Measurements from ENCODE around the gene LGALS7B.
A peak's percentile ranks its signal among the peaks of the same experiment; 100 is the strongest.
"Not testable (repeated sequence)": the region's sequence is repeated elsewhere in the genome, so short reads cannot be mapped to it uniquely, and the experiment has no call there.

The LGALS7B gene

DNA sequence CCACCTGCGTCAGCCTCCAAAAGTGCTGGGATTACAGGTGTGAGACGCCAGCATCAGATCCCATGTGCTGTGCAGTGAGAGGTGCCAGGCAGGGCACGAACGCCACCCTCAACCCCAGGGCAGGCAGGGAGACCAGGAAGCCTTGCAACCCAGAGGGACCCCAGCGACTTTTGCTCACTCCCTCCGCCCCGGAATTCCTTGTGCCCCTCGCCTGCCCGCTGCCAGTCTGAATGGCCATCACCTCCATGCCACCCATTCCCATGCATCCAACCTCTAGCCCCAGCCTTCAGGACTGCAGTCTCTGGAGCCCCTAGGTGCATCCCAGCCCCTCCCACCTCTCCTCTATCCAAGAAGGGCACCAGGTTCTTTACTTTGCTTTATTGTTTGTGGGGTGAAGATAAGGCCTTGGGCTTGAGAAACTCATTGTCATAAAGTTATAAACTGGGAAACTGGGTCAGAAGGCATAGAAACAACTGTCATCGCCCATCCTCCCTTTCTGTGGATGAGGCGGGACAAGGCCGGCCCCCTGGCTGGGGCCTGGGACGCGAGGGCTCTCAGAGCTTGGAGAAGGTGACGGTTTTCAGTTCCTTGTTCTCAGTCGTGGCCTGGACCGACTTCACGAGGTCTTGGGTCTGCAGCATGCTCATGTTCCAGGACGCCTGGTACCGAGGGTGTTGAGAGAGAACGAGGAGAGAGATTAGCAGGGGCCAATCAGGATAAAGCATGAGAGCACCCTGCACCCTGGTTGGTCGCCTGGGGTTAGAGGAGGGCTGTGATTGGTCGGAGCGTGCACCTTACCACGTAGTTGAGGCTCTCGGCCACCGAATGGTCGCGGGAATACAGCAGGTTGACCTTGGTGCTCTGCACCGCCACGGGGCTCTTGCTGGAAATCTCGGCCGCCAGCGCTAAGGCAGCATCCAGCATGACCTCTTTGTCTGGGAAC lies 26.3 kb downstream of the LGALS7B start:
- ATAC-seq (no peak), DNase-seq (no peak)
- Mint-ChIP-seq H3K27ac (no peak overlapping the region), H3K4me3 (no peak overlapping the region), H3K4me1 (peaks cover 2% of the 10 kb centered on the region), H3K36me3 (ENCODE audit: low read depth) (peaks cover 7% of the 10 kb centered on the region), H3K9me3 (no peaks in the 10 kb centered on the region), H3K27me3 (no peaks in the 10 kb centered on the region)

DNA sequence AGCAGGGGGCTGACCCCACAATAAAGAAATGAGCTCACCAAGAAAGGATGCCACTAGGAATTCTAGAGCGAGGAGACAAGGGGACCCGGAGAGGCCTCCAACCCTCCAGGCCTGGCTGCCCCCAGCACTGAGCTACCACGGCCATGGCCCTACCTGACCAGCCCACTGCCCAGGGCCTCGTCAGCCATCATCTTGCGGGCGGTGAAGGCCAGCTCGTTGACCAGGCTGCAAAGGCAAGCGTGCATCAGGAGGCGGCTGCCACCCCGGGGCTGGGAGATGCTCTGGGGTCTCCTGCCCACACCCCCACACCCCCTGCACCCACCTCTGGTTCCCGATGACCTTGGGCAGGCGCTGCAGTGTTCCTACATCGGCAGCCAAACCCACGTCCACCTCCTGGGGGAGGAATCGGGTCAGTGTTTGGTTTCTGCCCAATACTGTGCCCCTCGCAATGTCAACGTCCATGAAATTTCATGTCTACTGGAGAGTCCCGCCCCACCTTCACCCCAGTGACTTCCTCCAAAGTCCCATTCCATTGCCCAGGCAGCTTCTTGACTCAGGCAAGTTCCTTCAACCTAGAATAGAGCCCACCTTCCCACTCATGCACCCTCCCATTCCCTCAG lies 27.2 kb downstream of the LGALS7B start:
- DNase-seq, result no peak
- Mint-ChIP-seq H3K9me3 (no peaks in the 10 kb centered on the region), H3K36me3 (ENCODE audit: low read depth) (peaks cover 7% of the 10 kb centered on the region), H3K27me3 (no peaks in the 10 kb centered on the region), H3K4me3 (no peak overlapping the region), H3K27ac (no peak overlapping the region), H3K4me1 (peaks cover 2% of the 10 kb centered on the region)
- ATAC-seq, result no peak

DNA sequence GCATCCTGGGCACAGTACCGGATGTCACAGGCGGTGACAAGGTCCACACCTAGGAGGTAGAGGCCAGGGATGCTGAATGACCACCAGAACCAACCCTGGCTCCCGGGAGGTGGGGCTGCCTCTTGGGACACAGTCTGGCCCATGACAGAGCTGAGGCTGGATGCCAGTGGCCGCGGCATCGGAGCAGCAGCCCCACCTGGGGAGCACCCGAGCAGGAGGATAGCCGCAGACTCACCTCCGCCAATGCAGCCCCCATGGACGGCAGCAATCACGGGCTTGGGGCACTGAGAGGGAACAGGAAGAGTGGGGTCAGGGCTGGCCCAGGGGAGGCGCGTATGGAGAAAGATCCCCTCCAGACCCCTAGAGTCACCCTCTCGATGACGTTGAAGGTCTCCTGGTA lies 28.1 kb downstream of the LGALS7B start:
- no peak overlapping the region for H3K27ac Mint-ChIP-seq
- no peak for ATAC-seq
- H3K27me3 Mint-ChIP-seq, result no peaks in the 10 kb centered on the region
- no peak overlapping the region for H3K4me3 Mint-ChIP-seq
- peaks cover 2% of the 10 kb centered on the region for H3K4me1 Mint-ChIP-seq
- DNase-seq, result no peak
- H3K9me3 Mint-ChIP-seq, result no peaks in the 10 kb centered on the region
- peaks cover 11% of the 10 kb centered on the region for H3K36me3 Mint-ChIP-seq (ENCODE audit: low read depth)

DNA sequence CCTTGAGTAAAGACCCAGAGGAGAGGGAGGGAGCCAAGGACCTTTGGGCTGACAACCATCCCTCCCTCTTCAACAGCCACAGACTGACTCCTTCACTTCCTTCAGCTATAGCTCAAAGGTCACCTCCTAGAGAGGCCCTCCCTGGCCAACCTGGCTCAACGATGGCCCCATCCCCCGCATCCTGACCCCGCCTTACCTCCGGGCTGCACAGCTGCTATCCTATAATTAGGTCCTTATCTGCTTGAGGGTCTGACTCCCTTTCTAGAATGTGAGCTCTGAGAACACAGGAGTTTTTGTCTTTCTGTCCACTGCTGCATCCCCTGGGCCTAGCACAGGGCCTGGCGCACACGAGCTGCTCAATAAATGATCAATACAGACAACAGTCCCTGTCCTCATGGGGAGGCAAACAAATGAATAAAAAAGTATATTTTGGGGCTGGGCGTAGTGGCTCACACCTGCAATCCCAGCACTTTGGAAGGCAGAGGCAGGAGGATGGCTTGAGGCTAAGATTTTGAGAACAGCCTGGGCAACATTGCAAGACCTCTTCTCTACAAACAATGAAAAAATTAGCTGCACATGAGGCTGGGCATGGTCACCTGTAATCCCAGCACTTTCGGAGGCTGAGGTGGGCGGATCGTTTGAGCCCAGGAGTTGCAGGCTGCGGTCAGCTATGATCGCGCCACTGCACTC lies 30.4 kb downstream of the LGALS7B start:
- H3K36me3 Mint-ChIP-seq (ENCODE audit: low read depth), result peaks cover 23% of the 10 kb centered on the region

DNA sequence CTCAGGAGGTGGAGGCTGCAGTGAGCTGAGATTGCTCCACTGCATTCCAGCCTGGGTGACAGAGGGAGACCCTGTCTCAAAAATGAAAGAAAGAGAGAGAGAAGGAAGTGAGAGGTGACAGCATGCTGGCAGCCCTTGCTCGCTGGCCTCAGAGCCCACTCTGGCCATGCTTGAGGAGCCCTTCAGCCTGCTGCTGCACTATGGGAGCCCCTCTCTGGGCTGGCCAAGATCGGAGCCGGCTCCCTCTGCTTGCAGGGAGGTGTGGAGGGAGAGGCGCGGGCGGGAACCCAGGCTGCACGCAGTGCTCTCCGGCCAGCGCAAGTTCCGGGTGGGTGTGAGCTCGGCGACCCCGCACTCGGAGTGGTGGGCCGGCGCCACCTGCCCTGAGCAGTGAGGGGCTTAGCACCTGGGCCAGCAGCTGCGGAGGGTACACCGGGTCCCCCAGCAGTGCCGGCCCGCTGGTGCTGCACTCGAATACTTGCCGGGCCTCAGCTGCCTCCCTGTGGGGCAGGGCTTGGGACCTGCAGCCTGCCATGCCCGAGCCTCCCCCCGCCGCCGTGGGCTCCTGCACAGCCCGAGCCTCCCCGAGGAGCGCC lies 32.3 kb downstream of the LGALS7B start:
- DNase-seq, ATAC-seq, H3K4me1 Mint-ChIP-seq, H3K9me3 Mint-ChIP-seq, H3K27ac Mint-ChIP-seq, H3K4me3 Mint-ChIP-seq, H3K27me3 Mint-ChIP-seq: not testable (repeated sequence)
- peaks cover 17% of the 10 kb centered on the region for H3K36me3 Mint-ChIP-seq (ENCODE audit: low read depth)

More for the DNA sequence above, 30.4 kb downstream of the LGALS7B start:
- Mint-ChIP-seq H3K27ac (no peak overlapping the region), H3K9me3 (no peaks in the 10 kb centered on the region), H3K27me3 (no peaks in the 10 kb centered on the region), H3K4me3 (no peak overlapping the region), H3K4me1 (peaks cover 2% of the 10 kb centered on the region)
- ATAC-seq, result no peak
- no peak for DNase-seq

DNA sequence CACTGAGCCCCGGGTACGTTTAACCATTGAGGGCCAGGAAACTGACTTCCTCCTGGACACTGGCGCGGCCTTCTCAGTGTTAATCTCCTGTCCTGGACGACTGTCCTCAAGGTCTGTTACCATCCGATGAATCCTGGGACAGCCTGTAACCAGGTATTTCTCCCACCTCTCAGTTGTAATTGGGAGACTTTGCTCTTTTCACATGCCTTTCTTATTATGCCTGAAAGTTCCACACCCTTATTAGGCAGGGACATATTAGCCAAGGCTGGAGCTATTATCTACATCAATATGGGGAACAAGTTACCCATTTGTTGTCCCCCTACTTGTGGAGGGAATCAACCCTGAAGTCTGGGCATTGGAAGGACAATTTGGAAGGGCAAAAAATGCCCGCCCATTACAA lies 36.9 kb downstream of the LGALS7B start:
- peaks cover 32% of the 10 kb centered on the region for H3K36me3 Mint-ChIP-seq (ENCODE audit: low read depth)
- not testable (repeated sequence) for H3K27ac Mint-ChIP-seq

DNA sequence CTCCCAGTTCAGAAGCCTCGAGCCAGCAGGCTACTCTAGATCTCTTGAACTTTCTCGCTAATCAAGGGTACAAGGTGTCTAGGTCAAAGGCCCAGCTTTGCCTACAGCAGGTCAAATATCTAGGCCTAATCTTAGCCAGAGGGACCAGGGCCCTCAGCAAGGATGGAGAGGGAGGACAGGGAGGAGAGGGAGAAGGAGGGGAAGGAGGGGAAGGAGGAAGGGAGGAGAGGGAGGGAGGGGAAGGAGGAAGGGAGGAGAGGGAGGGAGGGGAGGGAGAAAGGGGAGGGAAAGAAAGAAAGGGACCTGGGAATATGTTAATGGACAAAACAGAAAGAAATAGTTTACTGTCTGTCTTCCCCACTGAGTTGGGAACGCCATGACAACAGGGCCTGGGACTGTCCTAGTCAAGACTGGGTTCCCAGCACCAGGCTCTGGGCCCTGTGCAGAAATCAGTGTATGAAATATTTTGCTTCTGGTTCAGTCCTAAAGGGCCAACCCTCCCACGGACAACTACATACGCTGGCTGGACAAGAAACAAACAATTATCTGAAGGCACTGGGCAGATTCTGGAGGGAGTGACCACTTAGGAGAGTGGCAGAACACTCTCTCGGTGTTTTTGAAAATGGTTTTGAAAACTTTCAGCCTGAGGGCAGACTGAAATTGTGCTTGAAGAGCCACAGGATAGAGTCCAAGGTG lies 38.0 kb downstream of the LGALS7B start:
- DNase-seq, result no peak
- Mint-ChIP-seq H3K4me1 (peaks cover 29% of the 10 kb centered on the region), H3K27me3 (no peaks in the 10 kb centered on the region), H3K36me3 (ENCODE audit: low read depth) (peaks cover 32% of the 10 kb centered on the region), H3K4me3 (no peak overlapping the region), H3K27ac (no peak overlapping the region), H3K9me3 (no peaks in the 10 kb centered on the region)
- no peak for ATAC-seq

More for the DNA sequence above, 36.9 kb downstream of the LGALS7B start:
- H3K4me1 Mint-ChIP-seq, result peaks cover 21% of the 10 kb centered on the region
- not testable (repeated sequence) for H3K27me3 Mint-ChIP-seq, H3K4me3 Mint-ChIP-seq, H3K9me3 Mint-ChIP-seq, DNase-seq, ATAC-seq

DNA sequence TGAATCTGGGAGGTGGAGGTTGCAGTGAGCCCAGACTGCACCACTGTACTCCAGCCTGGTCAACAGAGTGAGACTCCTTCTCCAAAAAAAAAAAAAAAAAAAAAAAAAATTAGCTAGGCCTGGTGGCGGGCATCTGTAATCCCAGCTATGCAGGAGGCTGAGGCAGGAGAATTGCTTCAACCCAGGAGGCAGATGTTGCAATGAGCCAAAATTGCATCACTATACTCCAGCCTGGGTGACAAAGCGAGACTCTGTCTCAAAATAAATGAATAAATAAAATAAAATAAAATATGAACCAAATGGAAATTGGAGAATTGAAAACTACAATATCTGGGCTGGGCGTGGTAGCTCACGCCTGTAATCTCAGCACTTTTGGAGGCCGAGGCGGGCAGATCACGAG lies 40.2 kb downstream of the LGALS7B start:
- H3K27ac Mint-ChIP-seq, DNase-seq, H3K4me3 Mint-ChIP-seq, H3K9me3 Mint-ChIP-seq, H3K27me3 Mint-ChIP-seq, ATAC-seq: not testable (repeated sequence)
- Mint-ChIP-seq H3K36me3 (ENCODE audit: low read depth) (peaks cover 19% of the 10 kb centered on the region), H3K4me1 (peaks cover 33% of the 10 kb centered on the region)

DNA sequence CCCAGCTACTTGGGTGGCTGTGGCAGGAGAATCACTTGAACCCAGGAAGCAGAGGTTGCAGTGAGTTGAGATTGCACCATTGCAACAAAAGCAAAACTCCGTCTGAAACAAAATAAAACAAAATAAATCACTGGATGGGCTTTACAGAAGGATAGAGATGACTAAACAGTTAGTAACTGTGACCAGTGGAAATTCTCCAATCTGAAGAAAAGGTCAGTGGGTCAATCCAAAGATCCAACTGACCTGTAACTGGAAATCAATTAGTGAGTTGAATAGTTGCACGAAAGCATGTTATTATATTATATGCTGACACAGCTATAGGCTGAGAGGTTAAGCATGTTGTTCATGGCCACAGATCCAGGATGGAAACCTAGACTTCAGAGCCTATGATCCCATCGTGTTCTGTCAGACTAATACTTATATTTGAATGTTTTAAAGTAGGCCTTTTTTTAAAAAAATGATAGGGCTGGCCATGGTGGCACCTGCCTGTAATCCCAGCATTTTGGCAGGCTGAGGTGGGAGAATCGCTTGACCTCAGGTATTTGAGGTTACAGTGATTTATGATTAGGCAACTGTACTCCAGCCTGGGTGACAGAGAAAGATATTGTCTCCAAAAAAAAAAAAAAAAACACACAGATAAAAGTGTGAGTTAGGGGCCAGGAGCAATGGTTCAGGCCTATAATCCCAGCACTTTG lies 41.2 kb downstream of the LGALS7B start:
- Mint-ChIP-seq H3K27ac (no peak overlapping the region), H3K36me3 (ENCODE audit: low read depth) (peaks cover 21% of the 10 kb centered on the region), H3K9me3 (no peaks in the 10 kb centered on the region), H3K4me1 (peaks cover 33% of the 10 kb centered on the region), H3K4me3 (peak overlapping the region; percentile 90), H3K27me3 (no peaks in the 10 kb centered on the region)
- ATAC-seq, result no peak
- DNase-seq, result no peak

DNA sequence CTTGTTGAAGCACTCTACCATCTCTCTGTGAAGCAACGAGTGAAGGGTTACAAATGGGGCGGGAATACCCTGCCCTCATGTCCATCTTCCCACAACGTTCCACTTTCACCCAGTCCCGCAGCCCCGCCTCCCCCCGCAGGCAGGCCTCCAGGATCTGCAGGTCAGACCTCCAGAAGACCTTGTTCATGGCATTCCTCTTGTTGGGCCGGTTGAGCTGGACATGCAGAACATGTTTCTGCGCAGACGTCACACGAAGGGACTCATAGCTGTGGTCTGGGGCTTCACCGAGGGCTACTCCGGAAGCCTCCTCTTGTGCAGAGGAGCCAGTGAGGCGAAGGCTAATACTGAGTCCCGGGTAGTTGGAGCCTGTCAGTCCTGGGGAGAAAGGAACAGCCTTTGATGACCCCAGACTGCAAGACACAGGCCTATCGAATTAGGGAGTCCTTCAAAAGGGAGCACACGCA lies 42.2 kb downstream of the LGALS7B start:
- DNase-seq (peak; percentile 50), ATAC-seq (peak; percentile 57)
- Mint-ChIP-seq H3K4me1 (peaks cover 33% of the 10 kb centered on the region), H3K9me3 (no peaks in the 10 kb centered on the region), H3K4me3 (peak overlapping the region; percentile 90), H3K36me3 (ENCODE audit: low read depth) (peaks cover 29% of the 10 kb centered on the region), H3K27me3 (no peaks in the 10 kb centered on the region), H3K27ac (peak overlapping the region; percentile 90)

DNA sequence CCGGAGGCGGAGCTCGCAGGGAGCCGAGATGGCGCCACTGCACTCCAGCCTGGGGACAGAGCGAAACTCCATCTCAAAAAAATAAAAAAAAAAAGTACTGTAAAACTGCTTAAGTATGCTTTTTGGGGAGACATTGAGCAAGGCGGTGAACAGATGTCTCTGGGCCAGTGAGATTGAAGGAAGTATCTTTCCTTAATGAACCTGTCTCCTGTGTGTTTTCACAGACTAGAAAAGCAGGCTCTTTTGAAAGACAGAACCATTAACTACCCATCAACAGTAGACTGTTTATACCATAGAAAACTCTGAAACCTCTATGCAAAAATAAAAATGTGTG lies 44.1 kb downstream of the LGALS7B start:
- peaks cover 25% of the 10 kb centered on the region for H3K4me1 Mint-ChIP-seq
- H3K4me3 Mint-ChIP-seq, result no peak overlapping the region
- H3K36me3 Mint-ChIP-seq (ENCODE audit: low read depth), result peaks cover 38% of the 10 kb centered on the region
- no peaks in the 10 kb centered on the region for H3K27me3 Mint-ChIP-seq
- DNase-seq (no peak), ATAC-seq (no peak)
- H3K27ac Mint-ChIP-seq, result no peak overlapping the region
- H3K9me3 Mint-ChIP-seq, result no peaks in the 10 kb centered on the region

DNA sequence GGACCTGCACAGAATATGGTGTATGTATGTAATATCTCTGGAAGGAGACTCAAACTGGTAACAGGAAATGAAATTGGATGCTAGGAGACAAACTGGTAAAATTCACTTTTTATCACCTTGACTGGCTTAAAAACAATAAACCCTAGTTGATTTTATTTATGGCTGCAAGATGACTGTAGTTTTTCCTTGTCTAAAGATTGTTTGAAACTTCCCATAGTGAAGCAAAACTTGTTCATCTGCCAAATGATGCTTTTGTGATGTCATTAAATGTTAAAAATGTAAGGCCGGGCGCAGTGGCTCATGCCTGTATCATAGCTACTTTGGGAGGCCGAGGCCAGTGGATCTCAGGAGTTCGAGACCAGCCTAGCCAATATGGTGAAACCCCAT lies 45.1 kb downstream of the LGALS7B start:
- H3K4me1 Mint-ChIP-seq, result peaks cover 31% of the 10 kb centered on the region
- H3K27ac Mint-ChIP-seq, result peak overlapping the region; percentile 46
- H3K4me3 Mint-ChIP-seq, result no peak overlapping the region
- H3K27me3 Mint-ChIP-seq, result no peaks in the 10 kb centered on the region
- no peaks in the 10 kb centered on the region for H3K9me3 Mint-ChIP-seq
- no peak for DNase-seq
- peaks cover 45% of the 10 kb centered on the region for H3K36me3 Mint-ChIP-seq (ENCODE audit: low read depth)
- ATAC-seq, result no peak

DNA sequence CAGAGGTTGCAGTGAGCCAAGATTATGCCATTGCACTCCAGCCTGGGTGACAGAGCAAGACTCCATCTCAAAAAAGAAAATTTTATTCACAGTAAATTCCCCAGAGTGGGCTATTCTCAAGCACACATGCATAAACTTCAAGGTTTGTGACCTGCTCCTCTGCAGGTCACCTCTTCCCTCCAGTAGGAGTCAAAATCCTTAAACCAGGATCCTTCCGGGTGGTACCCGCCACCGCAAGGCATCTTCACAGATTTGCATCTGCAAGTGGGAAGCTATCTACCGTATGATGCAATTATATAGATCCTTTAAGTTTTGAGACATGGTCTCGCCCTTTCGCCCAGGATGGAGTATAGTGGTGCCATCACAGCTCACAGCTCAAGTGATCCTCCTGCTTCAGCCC lies 45.6 kb downstream of the LGALS7B start:
- no peak for ATAC-seq
- peak overlapping the region; percentile 22 for H3K27ac Mint-ChIP-seq

More for the DNA sequence above, 45.6 kb downstream of the LGALS7B start:
- Mint-ChIP-seq H3K27me3 (no peaks in the 10 kb centered on the region), H3K4me1 (peaks cover 36% of the 10 kb centered on the region), H3K4me3 (no peak overlapping the region), H3K9me3 (no peaks in the 10 kb centered on the region), H3K36me3 (ENCODE audit: low read depth) (peaks cover 50% of the 10 kb centered on the region)
- DNase-seq, result no peak

Measured in activated naive CD8-positive, alpha-beta T cell treated with anti-CD3 and anti-CD28 coated beads, Interleukin-2, amount 50 U/mL, for 24 hours (primary cell).